HEK293T (cell line): Measurements from ENCODE around the gene PCIF1.

ENCODE experiments used
- ARNT ChIP-seq: fragments of 450-650 bp; IDR thresholded peaks from 2 replicates; pipeline ENCODE4 v1.6.1; 2017; ENCODE audit warnings: mild to moderate bottlenecking
- BHLHE40 ChIP-seq: fragments of 450-650 bp; IDR thresholded peaks from 2 replicates; pipeline ENCODE4 v1.6.1; 2016; ENCODE audit warnings: mild to moderate bottlenecking, moderate library complexity, borderline replicate concordance
- CTBP1 ChIP-seq: fragments of 450-650 bp; IDR thresholded peaks from 2 replicates; pipeline ENCODE4 v1.6.1; 2016; ENCODE audit warnings: borderline replicate concordance
- ELF4 ChIP-seq: fragments of 450-650 bp; IDR thresholded peaks from 2 replicates; pipeline ENCODE4 v1.6.1; 2017; ENCODE audit warnings: antibody characterized with exemption
- FOXK2 ChIP-seq: fragments of 450-650 bp; IDR thresholded peaks from 2 replicates; pipeline ENCODE4 v1.6.1; 2016; ENCODE audit warnings: mild to moderate bottlenecking
- FOXM1 ChIP-seq: fragments of 450-650 bp; IDR thresholded peaks from 2 replicates; pipeline ENCODE4 v1.6.1; 2017; ENCODE audit warnings: mild to moderate bottlenecking, borderline replicate concordance
- HDGF ChIP-seq: fragments of 450-650 bp; IDR thresholded peaks from 2 replicates; pipeline ENCODE4 v1.6.1; 2017; ENCODE audit warnings: antibody characterized with exemption, borderline replicate concordance
- SP1 ChIP-seq: fragments of 450-650 bp; IDR thresholded peaks from 2 replicates; pipeline ENCODE4 v1.6.1; 2017
- SUZ12 ChIP-seq: fragments of 450-650 bp; IDR thresholded peaks from 2 replicates; pipeline ENCODE4 v1.6.1; 2016; ENCODE audit warnings: mild to moderate bottlenecking
- TARDBP ChIP-seq: fragments of 450-650 bp; IDR thresholded peaks from 2 replicates; pipeline ENCODE4 v1.6.1; 2016
- ZNF384 ChIP-seq: fragments of 450-650 bp; IDR thresholded peaks from 2 replicates; pipeline ENCODE4 v1.6.1; 2016

DNA sequence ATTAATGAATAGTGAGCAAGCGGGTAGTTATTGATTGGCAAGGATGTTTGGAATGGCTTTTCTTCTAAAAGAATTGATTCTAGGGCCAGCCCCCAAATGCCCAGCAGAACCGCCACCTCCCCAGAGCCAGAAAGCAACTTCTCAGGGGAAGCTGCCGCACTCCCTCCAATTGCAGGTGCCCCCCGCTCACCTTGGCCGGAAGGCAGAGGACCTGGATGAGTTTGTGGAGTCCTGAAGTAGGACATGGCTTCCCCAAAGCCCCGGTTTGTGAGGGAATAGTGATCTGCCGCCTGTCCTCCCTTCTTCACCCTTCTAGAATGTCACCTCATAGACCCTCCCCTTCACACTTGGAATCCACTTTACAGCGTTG, 47.2 kb upstream of the PCIF1 start, which contains the start of gene SPATA25:
- no peak for TF ChIP-seq FOXM1
- TF ChIP-seq ARNT: no peak
- no peak for TF ChIP-seq CTBP1
- no peak for TF ChIP-seq FOXK2
- no peak for TF ChIP-seq TARDBP
- no peak for TF ChIP-seq HDGF
- TF ChIP-seq SUZ12: no peak
- TF ChIP-seq ZNF384: no peak
- no peak for TF ChIP-seq ELF4
- no peak for TF ChIP-seq BHLHE40
- no peak for TF ChIP-seq SP1
